Muscle layer of duodenum (tissue), 2 donors: ENCODE results near the gene CTNNA2.

Source experiments
- H3K27ac ChIP-seq: one replicate; pipeline ENCODE4 v1.7.0; 2013; ENCODE audit warnings: mild to moderate bottlenecking, low read length
- H3K27me3 ChIP-seq: one replicate; pipeline ENCODE4 v1.7.0; 2013; ENCODE audit warnings: low read depth, mild to moderate bottlenecking, control low read depth, low read length
- H3K36me3 ChIP-seq, 2 donors: one replicate each; pipeline ENCODE4 v1.7.0; 2013; ENCODE audit warnings: low read length in 2 of 2, control low read depth in 1 of 2, mild to moderate bottlenecking in 1 of 2; ENCODE audit not compliant: insufficient read depth in 2 of 2, control insufficient read depth in 1 of 2
- H3K4me1 ChIP-seq, 2 donors: one replicate each; pipeline ENCODE4 v1.7.0; 2013; ENCODE audit warnings: low read length in 2 of 2, mild to moderate bottlenecking in 2 of 2, control low read depth in 1 of 2, moderate library complexity in 1 of 2; ENCODE audit not compliant: insufficient read depth in 2 of 2, control insufficient read depth in 1 of 2
- H3K4me3 ChIP-seq, 2 donors: one replicate each; pipeline ENCODE4 v1.7.0; 2013; ENCODE audit warnings: low read length in 2 of 2, low read depth in 1 of 2, mild to moderate bottlenecking in 1 of 2
- H3K9me3 ChIP-seq, 2 donors: one replicate each; pipeline ENCODE4 v1.7.0; 2013; ENCODE audit warnings: low read length in 2 of 2, control low read depth in 1 of 2, mild to moderate bottlenecking in 1 of 2; ENCODE audit not compliant: control insufficient read depth in 1 of 2
- donor health status: healthy.

CTNNA2 gene

DNA sequence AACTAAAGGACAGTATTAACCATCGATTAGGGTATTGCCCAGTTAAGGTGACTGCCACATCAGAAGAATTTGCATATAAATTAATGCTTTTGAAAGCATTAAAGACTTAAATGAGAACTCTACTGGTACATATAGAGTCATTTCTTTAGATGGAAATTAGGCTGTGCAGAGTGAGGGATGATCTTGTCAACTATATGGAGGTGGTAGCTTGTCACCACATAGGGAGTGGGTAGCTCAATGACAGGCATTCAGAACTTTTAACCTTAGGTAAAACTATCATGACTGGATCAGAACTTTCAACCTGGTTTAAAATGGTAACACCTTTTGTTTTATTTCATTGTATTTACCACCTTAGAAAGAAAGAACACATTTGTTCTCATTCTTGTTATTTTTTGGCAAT, 1176.3 kb downstream of the CTNNA2 start:
- no peak overlapping the region for H3K27ac ChIP-seq
- H3K9me3 ChIP-seq: peaks cover 0 to 5% of the 10 kb centered on the region in 2 donors
- H3K4me1 ChIP-seq: no peaks in the 10 kb centered on the region
- H3K27me3 ChIP-seq: no peaks in the 10 kb centered on the region
- no peak overlapping the region for H3K4me3 ChIP-seq
- H3K36me3 ChIP-seq: no peaks in the 10 kb centered on the region
